ENCODE measurements around the gene BBS9. TPM values are rescaled to one million over a fixed set of nuclear protein-coding genes. Genes with fewer than 3 reads are reported as not detected.

BBS9 gene
- total RNA-seq, 1 donor: 33.3 TPM

DNA sequence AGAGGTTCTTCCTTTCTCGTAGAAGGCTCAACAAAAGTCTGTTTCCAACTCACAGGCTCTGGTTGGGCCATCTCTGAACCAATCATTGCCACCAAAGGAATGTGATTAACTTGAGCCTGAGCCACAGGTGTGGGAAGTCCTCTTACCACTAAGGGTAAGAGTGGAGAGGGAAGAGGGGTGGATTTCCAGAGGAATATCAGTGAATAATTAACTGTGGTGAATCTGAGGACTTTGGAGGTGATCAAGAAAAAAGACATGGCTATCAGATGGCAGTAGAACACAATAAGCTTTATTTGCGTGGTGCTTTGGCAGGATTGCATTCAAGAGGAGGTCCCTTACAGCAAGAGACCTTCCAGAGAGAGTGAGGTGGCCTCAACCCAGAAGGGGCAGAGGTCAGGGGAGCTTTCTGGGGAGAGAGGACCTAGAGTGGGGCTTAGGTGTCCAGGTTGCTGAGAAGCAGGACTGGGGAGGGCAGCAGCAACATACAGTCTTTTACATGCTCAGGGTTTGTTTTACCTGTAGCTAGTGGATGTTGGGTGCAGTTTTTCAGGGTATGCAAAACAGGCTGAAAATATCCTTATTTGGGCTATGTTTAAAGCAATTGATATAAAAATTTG is 61.4 kb downstream of the BBS9 start:
- no peak overlapping the region for H2AFZ ChIP-seq (ENCODE audit: low read length)
- peaks cover 22% of the 10 kb centered on the region for H3K4me1 ChIP-seq (ENCODE audit: insufficient read depth, low read length)
- H3K36me3 ChIP-seq (ENCODE audit: insufficient read depth, low read length): no peaks in the 10 kb centered on the region
- no peak overlapping the region for H3K4me2 ChIP-seq (ENCODE audit: insufficient read depth, low read length)
- no peaks in the 10 kb centered on the region for H3K79me2 ChIP-seq (ENCODE audit: insufficient read depth, low read length)
- no peaks in the 10 kb centered on the region for H4K20me1 ChIP-seq (ENCODE audit: insufficient read depth, low read length)
- no peaks in the 10 kb centered on the region for H3K27me3 ChIP-seq (ENCODE audit: insufficient read depth, low read length)
- no peaks in the 10 kb centered on the region for H3K9me3 ChIP-seq (ENCODE audit: low read depth, low read length)
- H3K27ac ChIP-seq (ENCODE audit: low read depth, low read length): no peak overlapping the region
- TF ChIP-seq CTCF (IDR thresholded peaks at IDR 0.05; ENCODE audit: extremely low read depth, low read depth, low read length): no peak
- H3K4me3 ChIP-seq (ENCODE audit: insufficient read depth, low read length): no peak overlapping the region
- no peak for DNase-seq (ENCODE audit: insufficient read length, low spot score, missing footprints)

DNA sequence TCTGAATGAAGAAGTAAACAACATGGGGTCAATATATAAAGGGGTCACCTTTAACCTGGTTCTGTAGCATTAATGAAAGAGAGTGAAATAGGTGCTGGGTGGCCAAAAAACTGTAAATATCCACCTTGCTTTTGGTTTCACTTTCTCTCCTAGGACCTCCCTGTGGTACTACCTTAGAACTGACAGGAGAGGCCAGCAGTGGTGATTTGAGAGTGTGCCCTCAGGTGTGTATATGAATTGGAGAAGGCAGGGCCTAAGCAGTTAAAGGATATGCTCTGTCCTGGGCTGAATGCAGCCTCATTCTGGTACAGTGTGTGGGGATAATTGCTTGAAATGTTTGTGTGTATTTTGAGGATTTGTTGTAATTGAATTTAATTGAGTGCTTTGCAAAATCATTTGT is 62.0 kb downstream of the BBS9 start:
- Histone ChIP-seq H3K4me1 (ENCODE audit: insufficient read depth, low read length) (peaks cover 22% of the 10 kb centered on the region), H3K79me2 (ENCODE audit: insufficient read depth, low read length) (no peaks in the 10 kb centered on the region), H3K9me3 (ENCODE audit: low read depth, low read length) (no peaks in the 10 kb centered on the region), H3K36me3 (ENCODE audit: insufficient read depth, low read length) (no peaks in the 10 kb centered on the region), H3K27me3 (ENCODE audit: insufficient read depth, low read length) (no peaks in the 10 kb centered on the region), H3K4me3 (ENCODE audit: insufficient read depth, low read length) (no peak overlapping the region), H3K27ac (ENCODE audit: low read depth, low read length) (no peak overlapping the region), H4K20me1 (ENCODE audit: insufficient read depth, low read length) (no peaks in the 10 kb centered on the region), H2AFZ (ENCODE audit: low read length) (no peak overlapping the region), H3K4me2 (ENCODE audit: insufficient read depth, low read length) (no peak overlapping the region)
- TF ChIP-seq CTCF (IDR thresholded peaks at IDR 0.05; ENCODE audit: extremely low read depth, low read depth, low read length): no peak
- no peak for DNase-seq (ENCODE audit: insufficient read length, low spot score, missing footprints)

GRCh38 chr7:33192695-33193291 is 63.4 kb downstream of the BBS9 start:
- H2AFZ ChIP-seq (ENCODE audit: low read length): no peak overlapping the region
- H3K4me2 ChIP-seq (ENCODE audit: insufficient read depth, low read length): no peak overlapping the region
- no peak overlapping the region for H3K4me3 ChIP-seq (ENCODE audit: insufficient read depth, low read length)
- H3K4me1 ChIP-seq (ENCODE audit: insufficient read depth, low read length): peaks cover 25% of the 10 kb centered on the region
- TF ChIP-seq CTCF (IDR thresholded peaks at IDR 0.05; ENCODE audit: extremely low read depth, low read depth, low read length): no peak
- H3K9me3 ChIP-seq (ENCODE audit: low read depth, low read length): no peaks in the 10 kb centered on the region
- no peak overlapping the region for H3K27ac ChIP-seq (ENCODE audit: low read depth, low read length)
- DNase-seq (ENCODE audit: insufficient read length, low spot score, missing footprints): no peak
- H3K79me2 ChIP-seq (ENCODE audit: insufficient read depth, low read length): no peaks in the 10 kb centered on the region
- H3K36me3 ChIP-seq (ENCODE audit: insufficient read depth, low read length): no peaks in the 10 kb centered on the region
- H4K20me1 ChIP-seq (ENCODE audit: insufficient read depth, low read length): no peaks in the 10 kb centered on the region
- H3K27me3 ChIP-seq (ENCODE audit: insufficient read depth, low read length): no peaks in the 10 kb centered on the region

DNA sequence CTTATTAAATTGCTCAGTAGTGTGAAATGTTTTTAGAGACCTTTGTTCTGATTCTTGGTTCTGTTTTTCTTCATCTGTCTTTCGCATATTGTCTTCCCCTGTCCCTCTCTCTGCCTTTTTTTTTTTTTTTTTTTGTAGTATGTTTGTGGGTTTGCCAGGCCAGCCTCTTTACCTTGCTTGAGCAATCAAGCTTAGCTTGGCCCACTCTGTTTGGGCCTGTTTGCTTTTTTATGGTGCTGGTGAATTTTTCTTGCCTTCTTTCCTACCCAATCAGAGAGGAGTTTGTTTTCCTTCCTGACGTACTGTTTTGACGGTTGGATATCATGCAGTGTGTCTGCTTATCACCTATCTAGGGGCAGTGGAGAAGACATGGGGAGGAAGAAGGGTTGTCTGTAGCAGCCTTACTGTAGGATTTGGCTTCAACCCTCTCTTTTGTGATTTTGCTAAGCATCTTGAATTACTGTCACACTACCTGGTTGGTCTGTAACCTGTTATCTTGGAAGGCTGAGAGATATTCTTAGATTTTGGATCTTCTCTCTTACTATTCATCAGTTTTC is 64.0 kb downstream of the BBS9 start:
- Histone ChIP-seq H3K79me2 (ENCODE audit: insufficient read depth, low read length) (no peaks in the 10 kb centered on the region), H2AFZ (ENCODE audit: low read length) (no peak overlapping the region), H3K4me3 (ENCODE audit: insufficient read depth, low read length) (no peak overlapping the region), H4K20me1 (ENCODE audit: insufficient read depth, low read length) (no peaks in the 10 kb centered on the region), H3K36me3 (ENCODE audit: insufficient read depth, low read length) (no peaks in the 10 kb centered on the region), H3K27me3 (ENCODE audit: insufficient read depth, low read length) (no peaks in the 10 kb centered on the region), H3K4me1 (ENCODE audit: insufficient read depth, low read length) (peaks cover 25% of the 10 kb centered on the region), H3K9me3 (ENCODE audit: low read depth, low read length) (no peaks in the 10 kb centered on the region), H3K27ac (ENCODE audit: low read depth, low read length) (no peak overlapping the region), H3K4me2 (ENCODE audit: insufficient read depth, low read length) (no peak overlapping the region)
- no peak for DNase-seq (ENCODE audit: insufficient read length, low spot score, missing footprints)
- no peak for TF ChIP-seq CTCF (IDR thresholded peaks at IDR 0.05; ENCODE audit: extremely low read depth, low read depth, low read length)
